Activated T-cell treated with anti-CD3 and anti-CD28 coated beads, Interleukin-2, amount 50 U/mL, for 4 hours (primary cell): ENCODE data around the gene GLRX2. TPM values are rescaled to one million over a fixed set of nuclear protein-coding genes. Genes with fewer than 3 reads are reported as not detected.
"Not testable (repeated sequence)": the region's sequence is repeated elsewhere in the genome, so short reads cannot be mapped to it uniquely, and the experiment has no call there.

Experiments used
- ATAC-seq, 2 donors: fragments of 200-7000 bp; cut with Tn5 transposase; one replicate each; pipeline ENCODE4 v1.10.0; 2021
- DNase-seq: peaks from one replicate; pipeline ENCODE4 v3.0.0-alpha.2; 2020
- H3K27me3 Mint-ChIP-seq: one replicate; pipeline ENCODE4 v1.8.0; 2021; ENCODE audit warnings: low read depth, mixed read lengths
- H3K36me3 Mint-ChIP-seq: one replicate; pipeline ENCODE4 v1.8.0; 2022; ENCODE audit warnings: mixed read lengths; ENCODE audit not compliant: insufficient read depth
- H3K4me1 Mint-ChIP-seq: one replicate; pipeline ENCODE4 v1.8.0; 2021; ENCODE audit warnings: low read depth, mixed read lengths
- H3K4me3 Mint-ChIP-seq: one replicate; pipeline ENCODE4 v1.8.0; 2021; ENCODE audit warnings: mild to moderate bottlenecking, moderate library complexity, mixed read lengths
- H3K9me3 Mint-ChIP-seq: one replicate; pipeline ENCODE4 v1.8.0; 2021; ENCODE audit warnings: mixed read lengths
- total RNA-seq, 3 donors: library from RNA; stranded (reverse); gene quantifications; one replicate each; pipeline ENCODE4 v1.2.1, GENCODE V29; 2021

The GLRX2 gene
- total RNA-seq, 3 donors from 2014 or later: 21.4 to 29.3 (median 29.3) TPM

GRCh38 chr1:193065954-193066353, 39.3 kb downstream of the GLRX2 start:
- H3K36me3 Mint-ChIP-seq: peaks cover 15% of the 10 kb centered on the region
- ATAC-seq (no peak), DNase-seq (no peak)
- H3K27me3 Mint-ChIP-seq: no peaks in the 10 kb centered on the region
- no peaks in the 10 kb centered on the region for H3K9me3 Mint-ChIP-seq
- H3K4me1 Mint-ChIP-seq: peaks cover 79% of the 10 kb centered on the region
- H3K4me3 Mint-ChIP-seq: no peak overlapping the region

GRCh38 chr1:193062698-193063463, 42.3 kb downstream of the GLRX2 start:
- no peaks in the 10 kb centered on the region for H3K27me3 Mint-ChIP-seq
- ATAC-seq (no peak), DNase-seq (no peak)
- H3K36me3 Mint-ChIP-seq: peaks cover 8% of the 10 kb centered on the region
- H3K4me1 Mint-ChIP-seq: peaks cover 70% of the 10 kb centered on the region
- H3K4me3 Mint-ChIP-seq: no peak overlapping the region
- no peaks in the 10 kb centered on the region for H3K9me3 Mint-ChIP-seq

- no peak for ATAC-seq
- no peaks in the 10 kb centered on the region for H3K27me3 Mint-ChIP-seq
- H3K36me3 Mint-ChIP-seq: peaks cover 6% of the 10 kb centered on the region
- peaks cover 68% of the 10 kb centered on the region for H3K4me1 Mint-ChIP-seq
- no peaks in the 10 kb centered on the region for H3K9me3 Mint-ChIP-seq
- DNase-seq: no peak
- peak overlapping the region; percentile 100 for H3K4me3 Mint-ChIP-seq
Measured at GRCh38 chr1:193060938-193061337, 44.3 kb downstream of the GLRX2 start.

GRCh38 chr1:193060406-193060805, 44.8 kb downstream of the GLRX2 start:
- Mint-ChIP-seq H3K4me1 (peaks cover 64% of the 10 kb centered on the region), H3K9me3 (no peaks in the 10 kb centered on the region), H3K27me3 (no peaks in the 10 kb centered on the region), H3K36me3 (peaks cover 6% of the 10 kb centered on the region), H3K4me3 (peak overlapping the region; percentile 100)
- no peak for ATAC-seq
- DNase-seq: no peak

- H3K36me3 Mint-ChIP-seq: peaks cover 6% of the 10 kb centered on the region
- peak overlapping the region; percentile 100 for H3K4me3 Mint-ChIP-seq
- peaks cover 61% of the 10 kb centered on the region for H3K4me1 Mint-ChIP-seq
Measured at GRCh38 chr1:193060115-193060403, 45.2 kb downstream of the GLRX2 start.

GRCh38 chr1:193059282-193060114, 45.7 kb downstream of the GLRX2 start, which contains the start of the genes RO60 and UCHL5:
TSS of gene RO60 (plus strand) at chr1:193059612. CDS start at chr1:193069055, 9,443 bp downstream.
TSS of gene UCHL5 (minus strand) at chr1:193059360. CDS start at chr1:193059260, 100 bp downstream.
- peak within 1 kb of the TSS; percentile 100 for H3K4me3 Mint-ChIP-seq
- H3K36me3 Mint-ChIP-seq: peaks cover 8% of the 10 kb centered on the region
- H3K27me3 Mint-ChIP-seq: no peaks in the 10 kb centered on the region
- ATAC-seq (peak; percentile 90 to 95), DNase-seq (peak; percentile 92)
- H3K4me1 Mint-ChIP-seq: peaks cover 63% of the 10 kb centered on the region
- no peaks in the 10 kb centered on the region for H3K9me3 Mint-ChIP-seq

More at GRCh38 chr1:193060115-193060403, 45.2 kb downstream of the GLRX2 start:
- Mint-ChIP-seq H3K27me3 (no peaks in the 10 kb centered on the region), H3K9me3 (no peaks in the 10 kb centered on the region)
- DNase-seq (no peak), ATAC-seq (no peak)

- peak overlapping the region; percentile 100 for H3K4me3 Mint-ChIP-seq
- ATAC-seq (peak; percentile 25 to 53), DNase-seq (peak; percentile 37)
- H3K4me1 Mint-ChIP-seq: peaks cover 59% of the 10 kb centered on the region
- peaks cover 9% of the 10 kb centered on the region for H3K36me3 Mint-ChIP-seq
- no peaks in the 10 kb centered on the region for H3K9me3 Mint-ChIP-seq
- no peaks in the 10 kb centered on the region for H3K27me3 Mint-ChIP-seq
Measured at GRCh38 chr1:193058529-193059281, 46.5 kb downstream of the GLRX2 start.

- no peaks in the 10 kb centered on the region for H3K9me3 Mint-ChIP-seq
- ATAC-seq (no peak), DNase-seq (no peak)
- H3K27me3 Mint-ChIP-seq: no peaks in the 10 kb centered on the region
- H3K4me1 Mint-ChIP-seq: peaks cover 36% of the 10 kb centered on the region
- H3K4me3 Mint-ChIP-seq: no peak overlapping the region
- peaks cover 8% of the 10 kb centered on the region for H3K36me3 Mint-ChIP-seq
Measured at GRCh38 chr1:193054169-193054675, 51.0 kb downstream of the GLRX2 start.

GRCh38 chr1:193048913-193049312, 56.3 kb downstream of the GLRX2 start:
- not testable (repeated sequence) for DNase-seq, ATAC-seq, H3K27me3 Mint-ChIP-seq, H3K4me1 Mint-ChIP-seq, H3K9me3 Mint-ChIP-seq, H3K4me3 Mint-ChIP-seq
- H3K36me3 Mint-ChIP-seq: peaks cover 20% of the 10 kb centered on the region

Other genes starting within 250 kb of the GLRX2 start
- gene UCHL5, start 46.1 kb downstream of the GLRX2 start, total RNA-seq: 100 to 1,000 TPM in 1 of 3 donors, 10 to 100 TPM in 2; 87.3 to 108 (median 87.8) TPM
- gene RO60, start 45.8 kb downstream of the GLRX2 start, total RNA-seq: 10 to 100 TPM; 60.8 to 75.0 (median 61.1) TPM
- 10 to 100 TPM; 50.5 to 61.4 (median 58.0) TPM for gene CDC73, start 16.6 kb upstream of the GLRX2 start, total RNA-seq
- gene B3GALT2, start 81.2 kb upstream of the GLRX2 start, total RNA-seq: under 1 TPM; 0.13 to 0.68 (median 0.50) TPM